HG02943 (cell line): Measurements from ENCODE around the gene GOLGA6L2.

Experiments used
- ATAC-seq: cut with Tn5 transposase; IDR thresholded peaks from one replicate; pipeline ENCODE4 v1.9.1; 2021; ENCODE audit warnings: mild to moderate bottlenecking, low read depth, moderate library complexity; ENCODE audit not compliant: unreplicated experiment

GOLGA6L2 gene

DNA sequence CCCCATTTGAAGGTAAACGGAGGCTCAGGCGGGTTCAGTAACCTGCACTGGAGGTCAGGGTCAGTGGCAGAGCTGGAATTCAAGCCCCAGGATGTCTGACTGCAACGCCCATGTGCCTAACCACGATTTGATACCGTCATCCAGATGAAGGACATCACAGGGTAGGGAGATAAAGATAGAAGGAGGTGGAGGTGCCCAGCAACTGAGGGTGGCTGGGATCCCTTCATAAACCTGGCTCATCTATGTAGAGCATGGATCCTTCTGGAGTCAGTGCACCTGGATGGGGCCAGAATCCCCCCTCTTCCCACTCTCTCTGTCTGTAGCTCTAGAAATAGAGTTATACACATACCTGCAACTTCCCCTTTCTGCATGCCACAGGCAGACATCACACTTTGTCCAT, 51.2 kb downstream of the GOLGA6L2 start:
- no peak for ATAC-seq

DNA sequence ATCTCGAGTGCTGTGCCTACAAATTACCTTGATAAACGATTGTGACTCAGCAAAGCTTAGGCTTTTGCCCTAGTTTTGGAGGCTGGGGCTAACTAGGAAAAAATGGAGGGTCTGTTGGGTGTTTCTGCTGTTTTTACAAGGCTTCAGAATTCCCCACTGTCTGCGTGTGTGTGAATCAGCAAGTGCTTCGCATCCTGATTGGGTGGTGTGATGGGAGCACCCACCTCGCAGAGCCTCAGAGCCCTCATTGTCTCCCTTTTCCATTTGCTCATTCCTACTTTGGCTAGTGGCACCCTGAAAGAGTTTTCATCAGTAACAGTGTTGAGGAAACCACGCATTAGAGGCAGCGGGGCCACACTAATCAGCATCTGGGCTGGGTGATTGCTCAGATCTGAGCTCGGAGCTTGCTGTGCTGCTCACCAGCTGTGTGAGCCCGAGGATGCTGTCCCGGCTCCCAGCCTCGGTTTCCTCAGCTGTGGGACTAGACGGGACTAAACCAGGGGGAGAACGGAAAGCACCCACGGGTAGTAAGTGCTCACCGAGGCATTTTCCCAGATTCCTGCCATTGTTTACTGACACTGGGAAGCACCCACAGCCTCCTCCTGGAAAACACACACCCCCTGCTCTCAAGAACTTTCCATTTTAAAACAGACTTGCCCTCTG, 51.9 kb downstream of the GOLGA6L2 start:
- no peak for ATAC-seq
